ENCODE measurements around the gene PER2.

- TF ChIP-seq CTCF (IDR thresholded peaks at IDR 0.05) (no peak), POLR2A (IDR thresholded peaks at IDR 0.05) (no peak)
Observed at GRCh38 chr2:238230699-238231098, 57.7 kb downstream of the PER2 start.
